ENCODE data around the gene UMOD. TPM values are rescaled to one million over a fixed set of nuclear protein-coding genes. Genes with fewer than 3 reads are reported as not detected.
"Not testable (repeated sequence)": the region's sequence is repeated elsewhere in the genome, so short reads cannot be mapped to it uniquely, and the experiment has no call there.

Gene UMOD
- polyA plus RNA-seq, 1 donor (not counting 4 experiments of a cell fraction or from before 2014, with no cell fraction given): not detected

GRCh38 chr16:20322696-20323095, 29.8 kb downstream of the UMOD start:
- TF ChIP-seq CTCF (optimal IDR thresholded peaks at IDR 0.05 in 1 of 3, IDR thresholded peaks at IDR 0.05 in 1 of 3, conservative IDR thresholded peaks at IDR 0.05 in 1 of 3; ENCODE audit: extremely low read depth in 1 of 3, insufficient read depth in 2 of 3, low read length in 3 of 3) (no peak), EZH2 (IDR thresholded peaks at IDR 0.05; ENCODE audit: low read length) (no peak)
- no peak for DNase-seq (ENCODE audit: low read depth, low spot score)
- dilution Hi-C loops (cut with MboI; ENCODE audit: extremely low pct_ligation_motif_present, low sequenced_read_pairs): no loop called here
- no peaks in the 10 kb centered on the region for H4K20me1 ChIP-seq (ENCODE audit: control insufficient read depth, extremely low read depth, insufficient read depth, low read length)
- no peaks in the 10 kb centered on the region for H3K27me3 ChIP-seq (ENCODE audit: control insufficient read depth, extremely low read depth, insufficient read depth, low read length)
- no peak overlapping the region for H3K9ac ChIP-seq (ENCODE audit: control insufficient read depth, extremely low read depth, insufficient read depth, low read length)
- H3K4me3 ChIP-seq (ENCODE audit: control insufficient read depth in 2 of 3, extremely low read depth in 1 of 3, insufficient read depth in 2 of 3, low read depth in 1 of 3, low read length in 3 of 3): no peak overlapping the region
- no peaks in the 10 kb centered on the region for H3K79me2 ChIP-seq (ENCODE audit: control insufficient read depth, insufficient read depth, low read length)
- no peak for FAIRE-seq
- no peaks in the 10 kb centered on the region for H3K4me1 ChIP-seq (ENCODE audit: control insufficient read depth, extremely low read depth, insufficient read depth, low read length)
- H3K27ac ChIP-seq (ENCODE audit: control insufficient read depth, insufficient read depth, low read length): no peak overlapping the region
- no peaks in the 10 kb centered on the region for H3K36me3 ChIP-seq (ENCODE audit: control insufficient read depth in 2 of 2, extremely low read depth in 1 of 2, insufficient read depth in 2 of 2, low read length in 2 of 2)
- no peak overlapping the region for H3K4me2 ChIP-seq (ENCODE audit: control insufficient read depth, extremely low read depth, insufficient read depth, low read depth, low read length)
- no peaks in the 10 kb centered on the region for H3K9me1 ChIP-seq (ENCODE audit: control insufficient read depth, extremely low read depth, insufficient read depth, low read length)
- no peak overlapping the region for H2AFZ ChIP-seq (ENCODE audit: control insufficient read depth, low read length)
- H3K9me3 ChIP-seq (ENCODE audit: control insufficient read depth, low read depth, low read length): peaks cover 2% of the 10 kb centered on the region

GRCh38 chr16:20321671-20322070, 30.8 kb downstream of the UMOD start:
- no peaks in the 10 kb centered on the region for H3K79me2 ChIP-seq (ENCODE audit: control insufficient read depth, insufficient read depth, low read length)
- H4K20me1 ChIP-seq (ENCODE audit: control insufficient read depth, extremely low read depth, insufficient read depth, low read length): no peaks in the 10 kb centered on the region
- no peaks in the 10 kb centered on the region for H3K36me3 ChIP-seq (ENCODE audit: control insufficient read depth in 2 of 2, extremely low read depth in 1 of 2, insufficient read depth in 2 of 2, low read length in 2 of 2)
- FAIRE-seq (no peak), DNase-seq (ENCODE audit: low read depth, low spot score) (no peak)
- no peak overlapping the region for H2AFZ ChIP-seq (ENCODE audit: control insufficient read depth, low read length)
- no peak for TF ChIP-seq EZH2 (IDR thresholded peaks at IDR 0.05; ENCODE audit: low read length)
- TF ChIP-seq CTCF (optimal IDR thresholded peaks at IDR 0.05 in 1 of 3, IDR thresholded peaks at IDR 0.05 in 1 of 3, conservative IDR thresholded peaks at IDR 0.05 in 1 of 3; ENCODE audit: extremely low read depth in 1 of 3, insufficient read depth in 2 of 3, low read length in 3 of 3): no peak
- no peak overlapping the region for H3K9ac ChIP-seq (ENCODE audit: control insufficient read depth, extremely low read depth, insufficient read depth, low read length)
- H3K4me3 ChIP-seq (ENCODE audit: control insufficient read depth in 2 of 3, extremely low read depth in 1 of 3, insufficient read depth in 2 of 3, low read depth in 1 of 3, low read length in 3 of 3): no peak overlapping the region
- H3K27me3 ChIP-seq (ENCODE audit: control insufficient read depth, extremely low read depth, insufficient read depth, low read length): no peaks in the 10 kb centered on the region
- H3K9me1 ChIP-seq (ENCODE audit: control insufficient read depth, extremely low read depth, insufficient read depth, low read length): no peaks in the 10 kb centered on the region
- dilution Hi-C loops (cut with MboI; ENCODE audit: extremely low pct_ligation_motif_present, low sequenced_read_pairs): no loop called here
- no peak overlapping the region for H3K27ac ChIP-seq (ENCODE audit: control insufficient read depth, insufficient read depth, low read length)
- no peak overlapping the region for H3K4me2 ChIP-seq (ENCODE audit: control insufficient read depth, extremely low read depth, insufficient read depth, low read depth, low read length)
- no peaks in the 10 kb centered on the region for H3K4me1 ChIP-seq (ENCODE audit: control insufficient read depth, extremely low read depth, insufficient read depth, low read length)
- H3K9me3 ChIP-seq (ENCODE audit: control insufficient read depth, low read depth, low read length): no peaks in the 10 kb centered on the region

- H2AFZ ChIP-seq (ENCODE audit: control insufficient read depth, low read length); H3K36me3 ChIP-seq (ENCODE audit: control insufficient read depth in 2 of 2, extremely low read depth in 1 of 2, insufficient read depth in 2 of 2, low read length in 2 of 2); H3K4me3 ChIP-seq (ENCODE audit: control insufficient read depth in 2 of 3, extremely low read depth in 1 of 3, insufficient read depth in 2 of 3, low read depth in 1 of 3, low read length in 3 of 3); H3K9me3 ChIP-seq (ENCODE audit: control insufficient read depth, low read depth, low read length); H3K79me2 ChIP-seq (ENCODE audit: control insufficient read depth, insufficient read depth, low read length); H3K27me3 ChIP-seq (ENCODE audit: control insufficient read depth, extremely low read depth, insufficient read depth, low read length); H4K20me1 ChIP-seq (ENCODE audit: control insufficient read depth, extremely low read depth, insufficient read depth, low read length); H3K9me1 ChIP-seq (ENCODE audit: control insufficient read depth, extremely low read depth, insufficient read depth, low read length); H3K4me1 ChIP-seq (ENCODE audit: control insufficient read depth, extremely low read depth, insufficient read depth, low read length); FAIRE-seq; dilution Hi-C loops (cut with MboI; ENCODE audit: extremely low pct_ligation_motif_present, low sequenced_read_pairs); DNase-seq (ENCODE audit: low read depth, low spot score); H3K4me2 ChIP-seq (ENCODE audit: control insufficient read depth, extremely low read depth, insufficient read depth, low read depth, low read length); H3K9ac ChIP-seq (ENCODE audit: control insufficient read depth, extremely low read depth, insufficient read depth, low read length); H3K27ac ChIP-seq (ENCODE audit: control insufficient read depth, insufficient read depth, low read length): not testable (repeated sequence)
These were observed 31.5 kb downstream of the UMOD start for GRCh38 chr16:20321051-20321450.

Measured in keratinocyte (primary cell).